Parathyroid adenoma (tissue), 2 donors: ENCODE results near the gene ANKRD36B.
"Not testable (repeated sequence)": the region's sequence is repeated elsewhere in the genome, so short reads cannot be mapped to it uniquely, and the experiment has no call there.

ENCODE experiments used
- H2AFZ ChIP-seq: fragments of 300-600 bp; sonication (generic); one replicate; pipeline ENCODE4 v1.7.0; 2017; ENCODE audit warnings: antibody characterized with exemption, mild to moderate bottlenecking
- H3K27ac ChIP-seq: fragments of 300-600 bp; sonication (generic); one replicate; pipeline ENCODE4 v1.7.0; 2017
- H3K27me3 ChIP-seq: fragments of 300-600 bp; sonication (generic); one replicate; pipeline ENCODE4 v1.7.0; 2017; ENCODE audit warnings: low read length; ENCODE audit not compliant: control insufficient read depth, insufficient read depth
- H3K36me3 ChIP-seq: fragments of 300-600 bp; sonication (generic); one replicate; pipeline ENCODE4 v1.7.0; 2017; ENCODE audit warnings: low read length; ENCODE audit not compliant: control insufficient read depth, insufficient read depth
- H3K4me1 ChIP-seq: fragments of 300-600 bp; sonication (generic); one replicate; pipeline ENCODE4 v1.7.0; 2017; ENCODE audit warnings: control low read depth
- H3K4me2 ChIP-seq: fragments of 300-600 bp; sonication (generic); one replicate; pipeline ENCODE4 v1.7.0; 2017; ENCODE audit warnings: low read length
- H3K4me3 ChIP-seq: fragments of 300-600 bp; sonication (generic); one replicate; pipeline ENCODE4 v1.7.0; 2017; ENCODE audit warnings: low read depth, low read length
- H3K79me2 ChIP-seq: fragments of 300-600 bp; sonication (generic); one replicate; pipeline ENCODE4 v1.7.0; 2017; ENCODE audit warnings: control low read depth
- H3K9ac ChIP-seq: fragments of 300-600 bp; sonication (generic); one replicate; pipeline ENCODE4 v1.7.0; 2017; ENCODE audit warnings: mild to moderate bottlenecking
- H3K9me3 ChIP-seq: fragments of 300-600 bp; sonication (generic); one replicate; pipeline ENCODE4 v1.7.0; 2017; ENCODE audit warnings: low read length; ENCODE audit not compliant: control insufficient read depth
- TF ChIP-seq, protein P1 (sequence below): fragments of 300-600 bp; sonication (generic); IDR thresholded peaks from one replicate; pipeline ENCODE4 v1.7.0; 2017; ENCODE audit warnings: antibody characterized with exemption, mild to moderate bottlenecking
- donor health status: primary hyperparathyroidism.

The ANKRD36B gene

GRCh38 chr2:97608745-97609144 is 19.1 kb upstream of the ANKRD36B start:
- not testable (repeated sequence) for H2AFZ ChIP-seq, H3K27me3 ChIP-seq, H3K9ac ChIP-seq, H3K4me2 ChIP-seq, H3K9me3 ChIP-seq, H3K36me3 ChIP-seq, H3K4me1 ChIP-seq, H3K79me2 ChIP-seq, H3K4me3 ChIP-seq, H3K27ac ChIP-seq

GRCh38 chr2:97605524-97606339 is 16.1 kb upstream of the ANKRD36B start:
- H3K79me2 ChIP-seq, H2AFZ ChIP-seq, H3K36me3 ChIP-seq, H3K9me3 ChIP-seq, H3K27ac ChIP-seq, H3K4me3 ChIP-seq, H3K4me2 ChIP-seq, H3K27me3 ChIP-seq, H3K4me1 ChIP-seq, H3K9ac ChIP-seq: not testable (repeated sequence)

DNA sequence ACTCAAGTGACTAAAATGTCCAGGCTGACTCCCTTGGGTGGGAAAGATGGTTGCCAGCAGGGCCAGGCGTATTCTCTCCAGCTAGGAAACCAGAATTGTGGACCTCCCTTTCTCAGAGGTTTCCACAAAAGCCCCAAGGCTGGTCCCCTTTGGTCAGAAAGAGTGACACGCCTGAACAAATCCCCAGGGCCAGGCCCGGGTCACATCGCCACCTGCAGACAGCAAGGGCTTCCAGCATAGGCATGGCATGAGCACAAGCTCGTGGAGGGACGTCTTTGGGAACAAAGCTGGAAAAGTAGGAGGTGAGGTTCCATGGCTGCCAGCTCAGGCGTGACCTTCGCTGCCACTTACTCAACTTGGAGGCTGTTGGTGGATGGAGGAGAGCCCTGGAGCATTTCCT is 15.4 kb upstream of the ANKRD36B start:
- not testable (repeated sequence) for H3K79me2 ChIP-seq, H3K4me1 ChIP-seq, H3K27me3 ChIP-seq, H3K36me3 ChIP-seq, H2AFZ ChIP-seq, H3K4me3 ChIP-seq, H3K9me3 ChIP-seq, H3K27ac ChIP-seq, H3K9ac ChIP-seq, H3K4me2 ChIP-seq

DNA sequence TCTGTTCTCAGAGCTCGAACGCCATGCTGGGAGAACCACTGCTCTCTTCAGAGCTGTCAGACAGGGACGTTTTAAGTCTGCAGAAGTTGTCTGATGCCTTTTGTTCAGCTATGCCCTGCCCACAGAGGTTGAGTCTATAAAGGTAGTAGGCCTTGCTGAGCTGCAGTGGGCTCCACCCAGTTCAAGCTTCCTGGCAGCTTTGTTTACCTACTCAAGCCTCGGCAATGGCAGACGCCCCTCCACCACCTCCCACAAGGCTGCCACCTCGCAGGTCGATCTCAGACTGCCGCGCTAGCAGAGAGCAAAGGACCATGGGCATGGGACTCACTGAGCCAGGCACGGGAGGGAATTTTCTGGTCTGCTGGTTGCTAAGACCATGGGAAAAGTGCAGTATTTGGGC is 11.9 kb upstream of the ANKRD36B start:
- not testable (repeated sequence) for H3K9me3 ChIP-seq, H3K4me2 ChIP-seq, H3K9ac ChIP-seq, H3K27ac ChIP-seq, H2AFZ ChIP-seq, H3K79me2 ChIP-seq, H3K4me3 ChIP-seq, H3K27me3 ChIP-seq, H3K36me3 ChIP-seq, H3K4me1 ChIP-seq

DNA sequence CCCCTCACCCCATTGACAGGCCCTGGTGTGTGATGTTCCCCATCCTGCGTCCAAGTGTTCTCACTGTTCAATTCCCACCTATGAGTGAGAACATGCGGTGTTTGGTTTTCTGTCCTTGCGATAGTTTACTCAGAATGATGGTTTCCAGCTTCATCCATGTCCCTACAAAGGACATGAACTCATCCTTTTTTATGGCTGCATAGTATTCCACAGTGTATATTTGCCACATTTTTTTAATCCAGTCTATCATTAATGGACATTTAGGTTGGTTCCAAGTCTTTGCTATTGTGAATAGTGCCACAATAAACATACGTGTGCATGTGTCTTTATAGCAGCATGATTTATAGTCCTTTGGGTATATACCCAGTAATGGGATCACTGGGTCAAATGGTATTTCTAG is 6.5 kb upstream of the ANKRD36B start:
- H3K4me2 ChIP-seq, H3K27ac ChIP-seq, H3K36me3 ChIP-seq, H3K9me3 ChIP-seq, H3K27me3 ChIP-seq, H2AFZ ChIP-seq, H3K9ac ChIP-seq, H3K4me1 ChIP-seq, H3K4me3 ChIP-seq, H3K79me2 ChIP-seq: not testable (repeated sequence)

- not testable (repeated sequence) for H3K27ac ChIP-seq, H3K36me3 ChIP-seq, H3K4me2 ChIP-seq, H3K4me3 ChIP-seq, H3K9ac ChIP-seq, H3K9me3 ChIP-seq, H3K27me3 ChIP-seq, H3K4me1 ChIP-seq, H2AFZ ChIP-seq, H3K79me2 ChIP-seq
Measured at GRCh38 chr2:97593520-97593919, 3.8 kb upstream of the ANKRD36B start.

- TF ChIP-seq, protein P1, sequence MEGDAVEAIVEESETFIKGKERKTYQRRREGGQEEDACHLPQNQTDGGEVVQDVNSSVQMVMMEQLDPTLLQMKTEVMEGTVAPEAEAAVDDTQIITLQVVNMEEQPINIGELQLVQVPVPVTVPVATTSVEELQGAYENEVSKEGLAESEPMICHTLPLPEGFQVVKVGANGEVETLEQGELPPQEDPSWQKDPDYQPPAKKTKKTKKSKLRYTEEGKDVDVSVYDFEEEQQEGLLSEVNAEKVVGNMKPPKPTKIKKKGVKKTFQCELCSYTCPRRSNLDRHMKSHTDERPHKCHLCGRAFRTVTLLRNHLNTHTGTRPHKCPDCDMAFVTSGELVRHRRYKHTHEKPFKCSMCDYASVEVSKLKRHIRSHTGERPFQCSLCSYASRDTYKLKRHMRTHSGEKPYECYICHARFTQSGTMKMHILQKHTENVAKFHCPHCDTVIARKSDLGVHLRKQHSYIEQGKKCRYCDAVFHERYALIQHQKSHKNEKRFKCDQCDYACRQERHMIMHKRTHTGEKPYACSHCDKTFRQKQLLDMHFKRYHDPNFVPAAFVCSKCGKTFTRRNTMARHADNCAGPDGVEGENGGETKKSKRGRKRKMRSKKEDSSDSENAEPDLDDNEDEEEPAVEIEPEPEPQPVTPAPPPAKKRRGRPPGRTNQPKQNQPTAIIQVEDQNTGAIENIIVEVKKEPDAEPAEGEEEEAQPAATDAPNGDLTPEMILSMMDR: peak; percentile 99
- Histone ChIP-seq H3K9ac (peak overlapping the region; percentile 47), H3K27ac (peak overlapping the region; percentile 87), H3K4me3 (peak overlapping the region; percentile 73), H2AFZ (peak overlapping the region; percentile 94), H3K4me2 (peak overlapping the region; percentile 99)
- H3K9me3 ChIP-seq, H3K4me1 ChIP-seq, H3K36me3 ChIP-seq, H3K79me2 ChIP-seq, H3K27me3 ChIP-seq: not testable (repeated sequence)
Measured at GRCh38 chr2:97590515-97591394, 1.1 kb upstream of the ANKRD36B start.

- Histone ChIP-seq H3K4me3 (peak overlapping the region; percentile 57), H2AFZ (peak overlapping the region; percentile 97), H3K27ac (peak overlapping the region; percentile 80), H3K4me2 (peak overlapping the region; percentile 74), H3K9ac (peak overlapping the region; percentile 72)
- not testable (repeated sequence) for H3K4me1 ChIP-seq, H3K36me3 ChIP-seq, H3K79me2 ChIP-seq, H3K27me3 ChIP-seq, H3K9me3 ChIP-seq
Measured at GRCh38 chr2:97589257-97589597, 450 bp downstream of the ANKRD36B start.

DNA sequence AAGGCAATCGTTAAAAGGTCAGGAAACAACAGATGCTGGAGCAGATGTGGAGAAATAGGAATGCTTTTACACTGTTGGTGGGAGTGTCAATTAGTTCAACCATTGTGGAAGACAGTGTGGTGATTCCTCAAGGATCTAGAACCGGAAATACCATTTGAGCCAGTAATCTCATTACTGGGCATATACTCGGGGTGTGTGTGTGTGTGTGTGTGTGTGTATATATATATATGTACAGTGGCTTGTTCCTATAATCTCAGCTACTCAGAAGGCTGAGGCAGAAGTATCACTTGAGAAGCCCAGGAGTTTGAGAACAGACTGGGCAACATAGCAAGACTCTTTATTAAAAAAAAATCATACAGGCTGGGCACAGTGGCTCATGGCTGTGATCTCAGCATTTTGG is 24.0 kb downstream of the ANKRD36B start:
- H3K27ac ChIP-seq: not testable (repeated sequence)

DNA sequence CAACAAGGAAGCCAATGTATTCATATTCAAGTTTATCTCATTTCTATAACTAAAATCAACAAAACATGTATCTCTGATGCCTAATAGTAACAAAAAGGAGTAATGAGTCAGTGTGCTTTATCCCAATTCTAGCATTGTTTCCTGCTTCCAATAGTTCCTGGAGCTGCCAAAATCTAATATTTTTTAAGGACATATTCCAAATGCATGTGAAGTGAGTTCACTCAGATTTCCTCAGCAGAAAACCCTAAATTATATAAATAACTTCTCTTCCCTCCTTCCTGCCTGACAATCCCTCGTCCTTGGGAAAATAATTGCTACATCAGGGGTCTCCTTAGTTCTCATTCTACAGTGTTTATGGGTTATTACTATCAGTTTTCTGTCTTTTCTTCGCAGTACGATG is 37.3 kb downstream of the ANKRD36B start:
- H3K9me3 ChIP-seq, H3K79me2 ChIP-seq, H3K27ac ChIP-seq, H3K4me1 ChIP-seq, H3K4me2 ChIP-seq, H3K36me3 ChIP-seq, H3K27me3 ChIP-seq, H3K9ac ChIP-seq, H2AFZ ChIP-seq, H3K4me3 ChIP-seq: not testable (repeated sequence)

More for the DNA sequence above, 24.0 kb downstream of the ANKRD36B start:
- H2AFZ ChIP-seq, H3K27me3 ChIP-seq, H3K4me2 ChIP-seq, H3K4me1 ChIP-seq, H3K9ac ChIP-seq, H3K9me3 ChIP-seq, H3K79me2 ChIP-seq, H3K36me3 ChIP-seq, H3K4me3 ChIP-seq: not testable (repeated sequence)
